Esophagus squamous epithelium (tissue), 4 donors: Measurements from ENCODE around the gene SLC41A2.

Experiments used
- CTCF ChIP-seq, 6 experiments: fragments of 450-650 bp in 4 of 6; fragments of 200-600 bp in 2 of 6; sonication (generic) in 2 of 6; IDR thresholded peaks; one replicate each; pipeline ENCODE4 v1.5.1; 2016 to 2019; ENCODE audit warnings: antibody characterized with exemption in 6 of 6, mild to moderate bottlenecking in 4 of 6, moderate library complexity in 4 of 6
- POLR2A ChIP-seq, 4 donors: fragments of 450-650 bp; IDR thresholded peaks; one replicate each; pipeline ENCODE4 v1.6.1; 2017; ENCODE audit warnings: antibody characterized with exemption in 4 of 4, mild to moderate bottlenecking in 4 of 4, moderate library complexity in 3 of 4

GRCh38 chr12:104955703-104956102 lies 2.4 kb downstream of the SLC41A2 start:
- TF ChIP-seq CTCF (IDR thresholded peaks at IDR 0.05) = no peak
- TF ChIP-seq POLR2A (IDR thresholded peaks at IDR 0.05) = no peak
